GM03348 (cell line): Measurements from ENCODE around the gene KXD1.
A peak's percentile ranks its signal among the peaks of the same experiment; 100 is the strongest.

ENCODE experiments used
- DNase-seq: peaks from one replicate; pipeline ENCODE4 v3.0.0; 2012; ENCODE audit warnings: low spot score

Gene KXD1

DNA sequence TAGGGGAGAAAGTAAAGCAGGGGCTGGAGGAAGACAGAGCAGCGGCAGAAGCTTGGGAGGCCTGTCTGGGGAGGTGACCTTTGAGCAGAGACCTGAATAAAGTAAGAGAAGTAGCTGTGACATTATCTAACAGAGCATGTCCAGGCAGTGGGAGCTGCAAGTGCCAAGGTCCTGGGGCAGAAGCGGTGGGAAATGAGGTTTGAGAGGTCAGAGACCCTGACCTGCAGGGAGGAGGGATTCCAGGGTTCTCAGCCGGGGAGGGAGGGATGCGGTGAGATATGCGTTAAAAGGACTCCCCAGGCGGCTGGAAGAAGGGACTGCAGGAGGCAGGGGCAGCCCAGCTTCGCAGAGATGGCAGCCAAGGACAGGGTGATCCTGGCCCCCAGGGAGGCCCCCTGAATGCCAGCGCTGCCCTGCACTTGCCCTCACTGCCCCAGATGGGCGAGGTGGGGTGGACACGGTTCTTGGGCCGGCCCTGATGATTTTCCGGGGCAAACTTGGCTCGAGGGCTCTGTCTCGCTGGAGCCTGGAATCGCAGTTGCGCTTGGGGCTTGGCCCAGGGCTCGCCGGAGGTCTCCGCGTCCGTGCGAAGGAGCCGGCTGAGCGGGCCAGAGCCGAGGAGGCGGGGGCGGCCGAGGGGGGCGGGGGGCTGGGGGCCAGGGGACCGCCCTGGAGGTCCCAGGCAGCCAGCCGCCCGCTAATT lies 45.7 kb downstream of the KXD1 start:
- DNase-seq, result peak; percentile 66

DNA sequence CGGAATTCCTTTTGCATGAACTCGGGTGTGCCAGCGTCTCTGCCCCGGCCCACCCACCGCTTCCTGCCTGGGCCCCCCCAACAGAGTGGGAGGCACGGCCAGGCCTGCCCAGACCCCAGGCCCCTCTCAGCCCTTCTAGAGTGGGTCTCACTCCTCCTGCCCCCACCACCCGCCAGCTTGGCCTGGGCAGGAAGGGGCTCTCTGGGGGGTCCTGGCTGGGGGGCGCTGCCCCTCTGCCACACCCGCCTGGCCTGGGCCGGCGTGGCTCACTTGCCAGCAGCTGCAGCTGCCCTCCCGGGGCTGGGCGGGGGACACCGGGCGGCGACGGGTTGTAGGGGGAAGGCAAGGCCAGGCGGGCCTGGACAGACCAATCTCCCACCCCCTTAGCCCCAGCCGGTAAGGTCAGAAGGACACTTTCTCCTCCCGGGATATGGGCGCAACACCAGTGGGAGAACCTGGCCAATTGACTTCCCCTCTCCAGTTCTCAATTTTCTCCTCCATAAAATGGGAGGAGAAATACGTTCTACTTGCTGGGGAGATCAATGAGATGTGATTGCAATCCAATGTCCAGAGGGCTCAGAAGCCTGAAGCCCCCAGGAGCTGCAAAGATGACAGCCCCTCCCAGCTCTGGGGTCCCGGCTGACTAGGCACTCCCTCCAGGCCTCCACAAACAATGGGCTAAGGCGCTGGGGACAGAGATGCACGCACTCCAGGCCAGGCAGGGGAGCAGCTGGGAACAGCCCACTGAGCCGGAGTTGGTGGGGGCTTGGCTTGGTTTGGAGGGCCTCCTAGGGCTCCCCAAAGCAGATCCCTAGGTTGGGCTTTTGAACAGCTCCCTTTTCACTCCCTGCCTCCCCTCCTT lies 46.5 kb downstream of the KXD1 start:
- peak; percentile 9 for DNase-seq

GRCh38 chr19:18604820-18605159 lies 47.1 kb downstream of the KXD1 start:
- DNase-seq, result no peak

DNA sequence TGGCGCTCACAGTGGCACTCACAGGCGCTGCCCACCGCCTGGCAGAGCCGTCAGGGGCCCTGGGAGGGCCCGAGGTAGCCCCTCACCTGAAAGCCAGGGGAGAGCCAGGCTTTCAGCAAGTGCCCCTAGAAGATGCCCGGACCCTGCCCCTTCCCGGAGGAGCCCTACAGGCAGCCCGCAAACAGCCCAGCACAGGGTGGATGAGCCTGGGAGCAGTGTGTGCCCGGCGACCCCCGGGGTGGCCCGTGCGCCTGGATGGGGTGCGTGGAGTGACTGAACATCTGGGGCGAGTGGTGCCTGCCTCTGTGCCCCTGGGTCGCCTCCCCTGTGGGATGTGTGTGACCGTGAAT lies 47.5 kb downstream of the KXD1 start:
- DNase-seq, result no peak

DNA sequence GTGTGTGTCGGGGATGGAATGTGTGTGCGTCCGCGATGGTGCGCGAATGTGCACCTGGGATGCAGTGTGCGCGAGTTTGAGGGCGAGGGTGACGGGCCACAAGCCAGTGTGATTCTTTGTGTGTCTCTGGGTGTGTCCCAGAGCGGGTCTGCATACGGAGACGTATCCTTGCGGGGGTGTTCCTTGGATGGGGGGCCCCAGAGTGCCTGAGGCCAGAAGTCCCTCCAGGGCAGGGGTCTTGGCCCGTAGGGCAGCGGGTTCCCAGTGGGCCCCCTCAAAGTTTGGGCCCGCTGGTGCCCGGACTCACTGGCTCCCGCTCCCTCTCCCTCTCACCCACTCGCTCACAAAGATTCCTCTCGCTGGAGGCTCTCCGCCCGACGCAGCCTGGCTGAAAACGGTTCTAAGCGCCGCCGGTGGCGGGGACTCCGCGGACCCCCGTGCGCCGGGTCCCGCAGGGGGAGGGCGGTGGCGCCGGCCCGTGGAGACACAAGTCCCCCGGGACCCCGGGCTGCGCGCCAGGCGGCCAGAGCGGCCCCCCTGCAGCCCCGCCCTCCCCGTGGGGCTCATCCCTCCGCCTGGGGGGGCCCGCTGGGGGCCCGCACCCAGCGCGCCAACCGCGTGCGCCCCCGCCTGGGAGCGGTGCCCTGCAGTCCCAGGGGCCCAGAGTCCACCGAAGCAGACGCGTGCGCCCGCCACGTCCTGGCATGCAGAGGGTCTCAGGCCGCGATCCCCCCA lies 48.0 kb downstream of the KXD1 start:
- no peak for DNase-seq

DNA sequence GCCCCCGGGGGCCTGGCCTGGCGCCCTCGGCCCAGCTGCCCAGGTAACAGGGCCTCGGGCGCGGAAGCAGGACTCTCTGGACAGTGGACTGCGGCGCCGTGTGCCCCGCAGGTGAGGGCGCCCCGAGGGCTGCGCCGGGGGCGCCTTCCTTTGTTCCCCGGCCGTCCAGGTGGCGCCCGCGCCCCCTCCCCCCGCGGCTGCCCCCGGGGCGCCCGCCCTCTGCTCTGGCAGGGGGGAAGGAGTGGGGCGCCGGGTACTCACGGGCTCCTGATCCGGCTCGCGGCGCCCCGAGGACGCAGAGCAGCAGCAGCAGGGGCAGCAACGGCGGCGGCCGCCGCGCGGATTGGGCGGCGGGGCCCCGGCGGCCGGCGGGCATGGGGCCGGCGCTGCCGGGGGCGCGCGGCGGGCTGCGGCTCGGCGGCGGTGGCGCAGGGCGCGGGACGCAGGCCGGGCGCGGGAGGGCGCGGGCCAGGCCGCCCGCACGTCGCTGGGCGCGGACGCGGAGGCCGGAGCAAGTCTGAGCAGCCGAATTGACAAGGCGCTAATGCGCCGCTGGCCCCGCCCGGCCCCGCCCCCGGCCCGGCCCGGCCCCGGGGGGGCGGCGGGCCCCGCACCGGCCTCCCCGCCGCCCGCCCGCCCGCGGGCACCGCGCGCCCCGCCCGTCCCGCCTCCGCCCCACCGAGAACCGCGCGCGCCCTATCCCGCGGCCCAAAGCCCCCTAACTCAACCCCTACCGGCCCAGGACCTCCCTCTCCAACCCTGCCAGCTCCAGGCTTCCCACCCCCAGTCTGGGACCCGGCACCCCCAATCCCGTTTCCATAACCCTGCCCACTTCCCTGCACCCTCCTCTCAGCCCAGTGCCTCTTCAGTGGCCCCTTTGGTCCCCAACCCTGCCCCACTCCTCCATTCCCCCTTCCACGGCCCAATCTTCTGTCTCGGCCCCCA lies 48.9 kb downstream of the KXD1 start, which contains the start of gene CRLF1:
Gene CRLF1, minus strand, starts transcription at position 519 of the 945 bp plus-strand sequence. Its CDS starts 143 bp downstream, at position 376.
- DNase-seq, result no peak

DNA sequence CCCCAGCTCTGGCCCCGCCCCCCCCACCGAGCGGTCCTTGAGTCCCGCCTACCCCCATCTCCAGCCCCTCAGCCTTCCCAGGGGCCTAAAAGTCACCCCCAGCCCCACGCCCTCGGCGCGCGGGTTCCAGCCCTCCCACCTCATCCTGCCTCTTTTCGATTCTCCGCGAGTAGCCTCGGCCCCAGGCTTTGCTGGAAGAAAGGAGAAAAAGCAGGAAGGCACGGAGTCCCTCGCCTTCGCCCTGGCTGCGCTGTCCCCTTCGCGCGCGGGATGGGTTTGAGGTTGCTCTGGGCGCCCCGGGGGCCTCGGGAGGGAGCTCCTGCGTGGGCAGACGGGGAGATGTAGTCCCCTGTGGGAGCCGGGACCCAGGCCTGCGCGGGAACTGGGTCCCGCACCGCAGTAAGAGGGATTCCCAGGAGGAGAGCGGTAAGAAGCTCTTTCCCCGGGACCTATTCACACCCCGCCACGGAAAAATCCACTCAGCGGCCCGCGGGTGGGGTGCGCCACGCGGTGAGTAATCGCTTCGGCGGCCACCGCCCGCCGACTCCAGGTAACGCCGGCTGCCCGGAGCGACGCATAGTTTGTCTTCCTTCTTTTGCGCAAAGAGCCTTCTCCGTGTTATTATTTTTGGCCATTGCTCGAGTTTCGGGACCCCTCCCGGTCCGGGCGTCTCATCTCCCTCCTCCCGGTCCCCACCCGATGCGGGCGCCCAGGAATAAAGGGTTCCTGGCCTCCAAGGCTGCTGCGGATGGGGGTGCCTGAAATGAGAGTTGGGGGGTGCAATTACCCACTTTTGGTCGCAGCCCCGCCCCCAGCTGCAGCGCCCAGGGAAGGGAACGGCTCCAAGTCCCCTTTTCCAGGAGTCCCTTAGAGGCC lies 49.8 kb downstream of the KXD1 start:
- no peak for DNase-seq

DNA sequence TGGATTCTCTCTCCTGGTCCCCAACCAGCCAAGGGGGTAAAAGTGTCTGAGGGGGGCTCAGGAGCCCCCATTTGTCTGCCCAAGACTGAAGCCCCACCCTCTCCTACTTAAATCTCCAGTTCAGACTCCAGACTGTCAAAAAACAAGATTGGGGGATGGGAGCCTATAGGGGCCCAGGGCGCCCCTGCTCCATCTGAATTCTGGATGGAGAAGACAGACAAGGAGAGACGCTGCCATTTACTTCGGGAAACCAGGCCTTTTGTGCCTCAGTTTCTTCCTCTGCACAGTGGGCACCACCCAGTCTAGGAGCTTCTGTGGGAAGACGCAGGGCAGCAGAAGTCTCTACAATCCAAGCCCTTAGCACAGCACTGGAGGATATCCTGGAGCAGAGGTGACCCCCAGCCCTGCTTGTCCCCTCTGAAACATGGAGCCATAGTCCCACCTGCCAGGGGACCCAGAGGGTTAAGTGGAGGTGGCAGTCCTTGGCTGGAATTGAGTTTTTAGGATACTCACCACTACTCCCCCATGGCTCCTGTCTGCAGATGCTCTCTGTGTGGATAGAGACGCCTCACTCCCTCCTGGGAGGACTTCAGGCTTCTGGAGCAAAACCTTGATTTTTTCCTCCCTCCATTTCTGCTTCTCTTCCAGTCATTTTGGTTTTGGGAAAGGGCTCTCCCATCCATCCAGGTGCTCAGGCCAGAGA lies 50.6 kb downstream of the KXD1 start:
- DNase-seq, result no peak

- DNase-seq, result no peak
Observed at GRCh38 chr19:18608805-18609716, 51.4 kb downstream of the KXD1 start.

DNA sequence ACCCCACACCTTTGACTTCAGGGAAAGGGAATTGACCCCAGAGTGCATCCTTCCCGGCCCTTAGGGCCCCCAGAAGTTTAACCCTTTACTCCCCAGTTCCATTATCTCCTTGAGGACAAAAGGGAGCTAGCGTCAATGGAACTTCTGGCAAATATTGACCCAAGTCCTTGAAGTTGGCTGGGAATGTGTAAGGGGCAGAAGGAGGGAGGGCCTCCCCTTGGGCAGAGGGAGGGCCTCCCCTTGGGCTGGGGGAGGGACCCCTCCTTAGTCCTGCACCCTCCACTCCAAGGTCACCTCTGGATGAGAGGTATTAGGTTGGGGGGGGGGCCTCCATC lies 52.0 kb downstream of the KXD1 start:
- DNase-seq, result no peak

DNA sequence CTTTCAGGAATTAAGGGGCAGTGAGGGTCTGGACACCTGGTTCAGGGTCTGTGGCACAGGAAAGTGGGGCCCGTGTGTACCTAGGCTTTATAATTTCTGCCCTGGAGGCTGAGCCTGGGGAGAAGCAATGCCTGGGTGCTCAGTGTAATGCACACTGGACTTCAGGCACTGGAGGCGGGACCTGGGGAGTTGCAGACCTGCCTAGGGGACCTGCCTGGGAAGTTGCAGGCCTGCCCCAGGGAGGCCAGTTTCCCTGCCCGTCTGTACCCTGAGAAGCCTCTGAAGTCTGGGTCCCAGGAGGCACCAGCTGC lies 52.5 kb downstream of the KXD1 start:
- no peak for DNase-seq

DNA sequence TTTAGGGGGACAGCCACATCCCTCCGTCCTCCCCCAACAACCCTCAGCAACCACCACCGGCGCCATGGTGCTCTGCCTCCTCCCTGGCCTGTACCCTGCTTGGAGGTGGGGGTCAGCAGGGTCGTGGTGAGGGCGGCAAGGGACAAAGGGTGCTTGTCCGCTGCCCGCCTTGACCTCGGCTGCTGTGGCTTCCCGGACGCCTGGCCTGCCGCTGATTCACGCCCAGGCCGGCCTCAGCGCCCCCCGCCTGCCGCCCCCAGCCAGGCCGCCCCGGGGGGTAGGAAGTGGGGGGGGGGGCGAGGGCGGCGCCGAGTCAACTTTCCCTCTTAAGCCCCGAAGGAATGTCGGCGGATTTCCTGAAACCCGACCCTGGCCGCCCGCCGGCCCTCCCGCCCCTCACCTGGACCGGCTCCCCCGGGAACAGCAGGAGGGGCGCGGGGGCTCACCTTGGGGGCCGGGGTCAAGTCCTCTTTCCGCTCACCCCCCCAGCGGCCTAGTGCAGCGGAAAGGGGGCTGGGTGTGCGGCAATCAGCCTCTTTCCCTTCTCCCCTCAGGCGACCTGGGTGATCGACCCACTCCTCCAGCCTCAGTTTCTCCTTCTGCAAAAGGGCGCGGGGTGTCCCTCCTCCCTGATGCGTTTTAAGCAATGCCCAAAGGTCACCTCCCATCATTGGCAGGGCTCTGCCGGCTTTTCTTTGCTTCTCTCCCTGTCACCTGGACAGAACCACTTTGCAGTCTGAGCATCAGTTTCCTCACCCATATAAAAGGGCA lies 53.1 kb downstream of the KXD1 start:
- DNase-seq, result no peak

- DNase-seq, result no peak
Observed at GRCh38 chr19:18611327-18612050, 53.8 kb downstream of the KXD1 start.

DNA sequence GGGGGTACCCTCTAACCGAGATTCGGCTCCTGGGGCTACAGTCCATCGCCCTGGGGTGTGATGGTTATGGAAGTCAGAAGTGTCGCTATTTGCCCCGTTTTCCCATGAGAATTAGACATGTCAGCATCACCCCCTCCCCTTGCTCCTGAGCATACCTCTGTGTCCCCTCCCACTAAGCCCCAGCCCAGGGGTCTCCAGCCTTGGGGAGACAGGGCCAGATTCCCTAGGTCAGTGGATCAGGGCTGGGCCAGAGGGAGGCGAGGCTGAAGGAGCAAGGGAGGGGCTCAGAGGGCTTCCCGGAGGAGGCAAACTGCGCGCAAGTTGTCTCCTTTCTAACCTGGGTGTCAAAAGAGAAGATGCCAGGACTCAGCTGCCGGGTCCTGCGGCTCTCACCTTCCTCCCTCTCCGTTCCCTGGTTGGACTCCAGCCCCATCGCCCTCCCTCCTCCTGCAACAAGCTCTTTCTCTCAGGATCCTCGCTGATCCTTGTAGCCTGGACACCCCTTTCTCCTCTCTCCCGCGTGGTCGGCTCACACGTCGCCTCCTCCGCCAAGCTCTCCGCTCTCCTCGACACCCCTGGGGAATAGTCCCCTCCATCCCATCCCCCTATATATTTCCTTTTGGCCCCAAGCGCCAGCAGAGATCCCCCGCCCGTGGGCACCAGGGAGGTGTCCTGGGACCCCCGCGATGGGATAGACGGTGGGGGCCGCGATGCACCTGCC lies 54.5 kb downstream of the KXD1 start:
- DNase-seq, result no peak

DNA sequence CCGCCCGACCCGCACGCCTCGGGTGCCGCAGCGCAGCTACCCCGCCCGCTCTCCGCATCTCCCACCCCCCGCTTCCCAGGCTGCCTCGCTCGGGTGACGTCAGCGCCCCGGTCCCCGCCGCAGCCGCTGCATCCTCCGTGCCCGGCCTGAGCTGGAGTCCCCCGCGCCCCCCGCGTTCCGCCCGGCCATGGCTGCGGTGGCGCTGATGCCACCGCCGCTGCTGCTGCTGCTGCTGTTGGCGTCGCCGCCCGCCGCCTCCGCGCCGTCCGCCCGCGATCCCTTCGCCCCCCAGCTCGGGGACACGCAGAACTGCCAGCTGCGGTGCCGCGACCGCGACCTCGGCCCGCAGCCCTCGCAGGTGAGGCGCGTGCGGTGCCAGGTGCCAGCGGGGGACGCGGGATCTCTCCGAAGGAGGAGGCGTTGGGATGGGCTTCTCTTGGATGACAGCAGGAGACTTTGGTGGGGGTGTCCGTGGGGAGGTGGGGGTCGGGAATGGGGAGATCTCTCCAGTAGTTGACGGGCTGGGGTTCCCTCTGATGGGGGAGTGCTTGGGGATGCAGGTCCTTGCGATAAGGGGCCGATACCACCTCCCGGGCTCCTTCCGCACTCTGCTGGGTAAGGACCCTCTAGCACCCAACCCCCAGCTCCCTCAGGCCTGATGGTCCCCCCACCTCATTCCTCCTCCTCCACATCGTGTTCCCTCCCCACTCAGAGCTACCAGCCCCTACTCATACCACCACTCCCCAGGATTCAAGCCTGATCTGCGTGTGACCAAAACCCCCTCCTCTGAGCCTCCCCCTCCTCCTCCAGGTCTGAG lies 55.3 kb downstream of the KXD1 start, which contains the start of gene TMEM59L:
Gene TMEM59L, plus strand, starts transcription at position 99 of the 817 bp plus-strand sequence. Its CDS starts 89 bp downstream, at position 188.
- peak; percentile 53 for DNase-seq

DNA sequence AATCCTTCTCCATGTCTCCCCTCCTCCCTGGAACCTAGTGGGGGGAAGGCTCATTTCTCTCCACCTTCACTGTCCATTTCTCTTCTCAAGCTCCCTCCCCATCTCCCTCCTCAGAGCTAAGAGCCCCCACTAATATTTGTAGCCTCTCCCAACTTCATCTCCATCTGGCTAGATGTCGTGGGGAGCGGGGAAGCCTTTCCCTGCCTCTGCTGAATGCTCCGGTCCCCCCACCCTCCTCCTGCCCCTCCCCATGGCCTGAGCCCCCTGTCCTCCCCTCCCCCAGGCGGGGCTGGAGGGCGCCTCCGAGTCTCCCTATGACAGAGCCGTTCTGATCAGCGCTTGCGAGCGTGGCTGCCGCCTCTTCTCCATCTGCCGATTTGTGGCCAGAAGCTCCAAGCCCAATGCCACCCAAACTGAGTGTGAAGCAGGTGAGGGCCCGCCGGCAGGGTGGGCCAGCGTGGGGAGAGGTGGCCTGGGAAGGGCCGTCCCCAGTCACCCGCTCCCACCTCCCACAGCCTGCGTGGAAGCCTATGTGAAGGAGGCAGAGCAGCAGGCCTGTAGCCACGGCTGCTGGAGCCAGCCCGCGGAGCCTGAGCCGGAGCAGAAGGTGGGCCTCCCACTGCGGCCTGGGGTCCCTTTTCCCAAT lies 56.0 kb downstream of the KXD1 start:
- no peak for DNase-seq
